ENCODE results near the gene FBLIM1. TPM values are rescaled to one million over a fixed set of nuclear protein-coding genes. Genes with fewer than 3 reads are reported as not detected.
"Not testable (repeated sequence)": the region's sequence is repeated elsewhere in the genome, so short reads cannot be mapped to it uniquely, and the experiment has no call there.

The FBLIM1 gene
- total RNA-seq, 1 experiment from 2014 or later = not detected

DNA sequence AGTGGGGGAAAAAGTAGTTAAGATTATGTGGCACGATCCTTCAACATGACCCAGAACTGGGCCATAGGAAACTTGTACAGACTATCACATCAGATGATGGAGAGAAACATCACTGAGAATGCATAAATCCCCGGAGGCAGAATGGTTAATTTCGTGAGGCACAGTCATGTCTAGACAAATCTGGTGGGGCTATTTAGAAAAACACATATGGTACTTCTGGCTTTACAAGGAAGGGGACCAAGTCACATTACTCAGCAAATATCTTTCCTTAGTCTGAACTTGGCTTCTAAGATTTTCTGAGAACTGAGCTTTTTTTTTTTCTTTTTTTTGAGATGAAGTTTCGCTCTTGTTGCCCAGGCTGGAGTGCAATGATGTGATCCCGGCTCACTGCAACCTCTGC lies 58.1 kb downstream of the FBLIM1 start:
- Histone ChIP-seq H2AFZ (ENCODE audit: low read length) (no peak overlapping the region), H4K20me1 (ENCODE audit: insufficient read depth, low read depth, low read length) (no peaks in the 10 kb centered on the region), H3K27me3 (ENCODE audit: low read length) (no peaks in the 10 kb centered on the region), H3K9me2 (replicated peaks; ENCODE audit: insufficient read depth, low read length) (no peaks in the 10 kb centered on the region), H3K9me3 (ENCODE audit: low read length) (no peaks in the 10 kb centered on the region), H3K9ac (ENCODE audit: low read length) (no peak overlapping the region), H3K4me1 (ENCODE audit: low read length) (peaks cover 9% of the 10 kb centered on the region), H3K27ac (ENCODE audit: low read length) (no peak overlapping the region), H3K79me2 (ENCODE audit: low read length) (no peaks in the 10 kb centered on the region), H3K36me3 (ENCODE audit: insufficient read depth, low read length) (no peaks in the 10 kb centered on the region), H3K4me2 (ENCODE audit: low read depth, low read length, poor library complexity, severe bottlenecking) (no peak overlapping the region), H3K4me3 (ENCODE audit: low read length) (no peak overlapping the region)
- DNase-seq = no peak

DNA sequence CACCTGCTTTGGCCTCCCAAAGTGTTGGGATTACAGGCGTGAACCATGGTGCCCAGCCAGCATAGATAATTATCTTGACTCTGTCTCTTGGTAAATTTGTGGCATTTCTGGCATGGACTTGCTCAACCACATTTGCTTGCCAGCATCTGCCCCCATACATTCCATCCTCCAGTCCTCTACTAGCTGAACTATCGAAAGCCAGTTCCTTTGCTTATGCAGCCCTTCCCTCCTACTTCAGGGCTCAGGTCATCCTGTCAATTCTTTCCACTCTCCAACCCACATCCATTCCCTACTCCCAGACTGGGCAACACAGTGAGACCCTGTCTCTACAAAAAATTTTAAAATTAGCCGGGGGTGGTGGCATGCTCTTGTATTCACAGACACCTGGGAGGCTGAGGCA lies 61.9 kb downstream of the FBLIM1 start:
- Histone ChIP-seq H3K79me2 (ENCODE audit: low read length) (no peaks in the 10 kb centered on the region), H3K9me3 (ENCODE audit: low read length) (no peaks in the 10 kb centered on the region), H3K36me3 (ENCODE audit: insufficient read depth, low read length) (no peaks in the 10 kb centered on the region), H3K4me3 (ENCODE audit: low read length) (no peak overlapping the region), H3K27ac (ENCODE audit: low read length) (no peak overlapping the region), H4K20me1 (ENCODE audit: insufficient read depth, low read depth, low read length) (no peaks in the 10 kb centered on the region), H2AFZ (ENCODE audit: low read length) (no peak overlapping the region), H3K27me3 (ENCODE audit: low read length) (no peaks in the 10 kb centered on the region), H3K9ac (ENCODE audit: low read length) (no peak overlapping the region), H3K9me2 (replicated peaks; ENCODE audit: insufficient read depth, low read length) (no peaks in the 10 kb centered on the region), H3K4me1 (ENCODE audit: low read length) (peaks cover 7% of the 10 kb centered on the region), H3K4me2 (ENCODE audit: low read depth, low read length, poor library complexity, severe bottlenecking) (no peak overlapping the region)
- DNase-seq = no peak

DNA sequence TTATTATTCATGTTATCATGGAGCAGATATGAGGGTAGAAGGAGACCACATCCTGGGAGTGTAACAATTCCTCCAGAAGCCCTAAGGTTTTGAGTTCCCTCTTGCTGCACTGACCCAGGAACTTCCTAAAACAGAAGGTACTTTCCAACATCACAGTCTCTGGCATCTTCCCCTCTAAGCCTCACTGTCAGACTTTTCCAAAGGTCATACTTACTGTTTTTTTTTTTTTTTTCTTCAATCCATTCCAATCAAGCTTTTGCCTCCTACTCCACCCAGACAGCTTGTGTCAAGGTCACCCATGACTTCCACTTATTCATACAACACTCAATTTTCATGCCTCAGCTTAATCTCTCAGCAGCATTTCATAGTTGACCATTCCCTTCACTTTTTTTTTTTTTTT lies 67.2 kb downstream of the FBLIM1 start:
- H3K27ac ChIP-seq (ENCODE audit: low read length) = no peak overlapping the region
- peaks cover 3% of the 10 kb centered on the region for H3K4me1 ChIP-seq (ENCODE audit: low read length)
- H3K4me3 ChIP-seq (ENCODE audit: low read length) = no peak overlapping the region
- no peaks in the 10 kb centered on the region for H3K27me3 ChIP-seq (ENCODE audit: low read length)
- H3K9me2 ChIP-seq (replicated peaks; ENCODE audit: insufficient read depth, low read length) = no peaks in the 10 kb centered on the region
- H2AFZ ChIP-seq (ENCODE audit: low read length) = no peak overlapping the region
- no peaks in the 10 kb centered on the region for H3K79me2 ChIP-seq (ENCODE audit: low read length)
- no peaks in the 10 kb centered on the region for H4K20me1 ChIP-seq (ENCODE audit: insufficient read depth, low read depth, low read length)
- no peak overlapping the region for H3K9ac ChIP-seq (ENCODE audit: low read length)
- no peak for DNase-seq
- no peaks in the 10 kb centered on the region for H3K36me3 ChIP-seq (ENCODE audit: insufficient read depth, low read length)
- H3K9me3 ChIP-seq (ENCODE audit: low read length) = no peaks in the 10 kb centered on the region
- no peak overlapping the region for H3K4me2 ChIP-seq (ENCODE audit: low read depth, low read length, poor library complexity, severe bottlenecking)

GRCh38 chr1:15826810-15827507 lies 68.4 kb downstream of the FBLIM1 start:
- Histone ChIP-seq H3K36me3 (ENCODE audit: insufficient read depth, low read length) (no peaks in the 10 kb centered on the region), H3K4me2 (ENCODE audit: low read depth, low read length, poor library complexity, severe bottlenecking) (no peak overlapping the region), H3K4me3 (ENCODE audit: low read length) (no peak overlapping the region), H3K9ac (ENCODE audit: low read length) (no peak overlapping the region), H4K20me1 (ENCODE audit: insufficient read depth, low read depth, low read length) (no peaks in the 10 kb centered on the region), H3K9me2 (replicated peaks; ENCODE audit: insufficient read depth, low read length) (no peaks in the 10 kb centered on the region), H3K79me2 (ENCODE audit: low read length) (no peaks in the 10 kb centered on the region), H3K9me3 (ENCODE audit: low read length) (no peaks in the 10 kb centered on the region), H3K27me3 (ENCODE audit: low read length) (no peaks in the 10 kb centered on the region), H2AFZ (ENCODE audit: low read length) (no peak overlapping the region), H3K4me1 (ENCODE audit: low read length) (peaks cover 13% of the 10 kb centered on the region), H3K27ac (ENCODE audit: low read length) (no peak overlapping the region)
- peak; percentile 37 for DNase-seq

DNA sequence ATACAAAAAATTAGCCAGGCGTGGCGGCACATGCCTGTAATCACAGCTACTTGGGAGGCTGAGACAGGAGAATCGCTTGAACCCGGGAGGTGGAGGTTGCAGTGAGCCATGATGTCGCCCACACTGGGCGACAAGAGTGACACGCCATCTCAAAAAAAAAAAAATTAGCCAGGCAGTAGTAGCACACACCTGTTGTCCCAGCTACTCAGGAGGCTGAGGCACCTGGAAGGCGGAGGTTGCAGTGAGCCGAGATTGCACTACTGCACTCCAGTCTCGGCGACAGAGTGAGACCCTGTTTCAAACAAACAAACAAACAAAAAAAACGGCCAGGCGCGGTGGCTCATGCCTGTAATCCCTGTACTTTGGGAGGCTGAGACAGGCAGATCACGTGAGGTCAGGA lies 69.0 kb downstream of the FBLIM1 start:
- H3K9me2 ChIP-seq (replicated peaks; ENCODE audit: insufficient read depth, low read length); H3K36me3 ChIP-seq (ENCODE audit: insufficient read depth, low read length); H3K4me3 ChIP-seq (ENCODE audit: low read length); H2AFZ ChIP-seq (ENCODE audit: low read length); H3K9ac ChIP-seq (ENCODE audit: low read length); DNase-seq; H4K20me1 ChIP-seq (ENCODE audit: insufficient read depth, low read depth, low read length); H3K27me3 ChIP-seq (ENCODE audit: low read length); H3K79me2 ChIP-seq (ENCODE audit: low read length); H3K27ac ChIP-seq (ENCODE audit: low read length); H3K4me2 ChIP-seq (ENCODE audit: low read depth, low read length, poor library complexity, severe bottlenecking); H3K9me3 ChIP-seq (ENCODE audit: low read length): not testable (repeated sequence)
- peaks cover 19% of the 10 kb centered on the region for H3K4me1 ChIP-seq (ENCODE audit: low read length)

DNA sequence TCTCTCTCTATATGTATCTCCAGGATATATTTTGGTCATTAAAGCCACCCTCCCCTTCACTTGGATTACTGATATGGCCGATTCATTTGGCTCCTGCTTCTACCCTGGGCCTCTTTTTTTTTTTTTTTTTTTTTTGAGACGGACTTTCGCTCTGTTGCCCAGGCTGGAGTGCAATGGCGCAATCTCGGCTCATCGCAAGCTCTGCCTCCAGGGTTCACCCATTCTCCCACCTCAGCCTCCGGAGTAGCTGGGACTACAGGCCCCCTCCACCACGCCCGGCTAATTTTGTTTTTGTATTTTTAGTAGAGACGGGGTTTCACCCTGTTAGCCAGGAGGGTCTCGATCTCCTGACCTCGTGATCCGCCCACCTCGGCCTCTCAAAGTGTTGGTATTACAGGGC lies 70.3 kb downstream of the FBLIM1 start:
- not testable (repeated sequence) for H3K4me2 ChIP-seq (ENCODE audit: low read depth, low read length, poor library complexity, severe bottlenecking); H2AFZ ChIP-seq (ENCODE audit: low read length); DNase-seq; H4K20me1 ChIP-seq (ENCODE audit: insufficient read depth, low read depth, low read length); H3K9me2 ChIP-seq (replicated peaks; ENCODE audit: insufficient read depth, low read length); H3K79me2 ChIP-seq (ENCODE audit: low read length); H3K9me3 ChIP-seq (ENCODE audit: low read length); H3K27ac ChIP-seq (ENCODE audit: low read length); H3K9ac ChIP-seq (ENCODE audit: low read length); H3K4me3 ChIP-seq (ENCODE audit: low read length); H3K36me3 ChIP-seq (ENCODE audit: insufficient read depth, low read length); H3K27me3 ChIP-seq (ENCODE audit: low read length)
- peaks cover 32% of the 10 kb centered on the region for H3K4me1 ChIP-seq (ENCODE audit: low read length)

DNA sequence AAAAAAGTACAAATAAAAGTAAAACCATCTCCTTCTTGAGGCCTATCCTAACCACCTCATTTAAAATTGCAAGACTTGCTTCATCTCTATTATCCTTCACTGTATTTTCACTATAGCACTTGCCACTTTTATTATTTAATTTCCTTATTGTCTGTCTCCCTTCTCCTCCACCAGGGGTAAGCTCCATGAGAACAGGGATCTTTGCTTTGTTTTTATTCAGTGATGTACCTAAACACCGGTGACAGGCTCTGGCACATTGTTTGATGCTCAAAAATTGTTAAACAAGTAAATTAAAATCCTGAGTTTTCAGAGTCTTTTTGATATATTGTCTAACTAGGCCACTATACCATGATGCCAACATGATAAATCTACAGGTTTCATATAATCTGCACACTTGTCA lies 71.7 kb downstream of the FBLIM1 start:
- no peaks in the 10 kb centered on the region for H3K9me3 ChIP-seq (ENCODE audit: low read length)
- H4K20me1 ChIP-seq (ENCODE audit: insufficient read depth, low read depth, low read length) = no peaks in the 10 kb centered on the region
- no peak overlapping the region for H3K9ac ChIP-seq (ENCODE audit: low read length)
- no peak overlapping the region for H3K4me3 ChIP-seq (ENCODE audit: low read length)
- peaks cover 43% of the 10 kb centered on the region for H3K4me1 ChIP-seq (ENCODE audit: low read length)
- no peaks in the 10 kb centered on the region for H3K36me3 ChIP-seq (ENCODE audit: insufficient read depth, low read length)
- no peak overlapping the region for H3K27ac ChIP-seq (ENCODE audit: low read length)
- no peak overlapping the region for H2AFZ ChIP-seq (ENCODE audit: low read length)
- H3K4me2 ChIP-seq (ENCODE audit: low read depth, low read length, poor library complexity, severe bottlenecking) = no peak overlapping the region
- no peaks in the 10 kb centered on the region for H3K79me2 ChIP-seq (ENCODE audit: low read length)
- H3K9me2 ChIP-seq (replicated peaks; ENCODE audit: insufficient read depth, low read length) = no peaks in the 10 kb centered on the region
- no peaks in the 10 kb centered on the region for H3K27me3 ChIP-seq (ENCODE audit: low read length)
- no peak for DNase-seq

DNA sequence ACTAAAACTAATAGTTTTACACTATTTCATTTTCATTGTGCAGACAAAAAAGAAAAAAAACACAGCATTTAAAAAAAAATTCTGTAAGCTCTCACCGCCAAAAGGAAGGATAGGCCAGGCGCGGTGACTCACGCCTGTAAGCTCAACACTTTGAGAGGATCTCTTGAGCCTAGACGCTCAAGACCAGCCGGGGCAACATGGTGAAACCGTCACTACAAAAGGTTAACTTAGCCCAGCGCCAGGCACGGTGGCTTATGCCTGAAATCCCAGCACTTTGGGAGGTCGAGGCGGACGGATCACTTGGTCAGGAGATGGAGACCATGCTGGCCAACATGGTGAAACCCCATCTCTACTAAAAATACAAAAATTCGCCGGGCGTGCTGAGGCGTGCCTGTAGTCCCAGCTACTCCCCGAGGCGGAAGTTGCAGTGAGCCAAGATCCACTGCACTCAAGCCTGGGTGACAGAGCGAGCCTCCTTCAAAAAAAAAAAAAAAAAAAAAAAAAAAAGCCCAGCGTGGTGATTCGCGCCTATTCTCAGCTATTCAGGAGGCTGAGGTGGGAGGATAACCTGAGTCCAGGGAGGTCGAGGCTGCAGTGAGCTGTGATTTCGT lies 74.6 kb downstream of the FBLIM1 start:
- Histone ChIP-seq H3K9me2 (replicated peaks; ENCODE audit: insufficient read depth, low read length) (no peaks in the 10 kb centered on the region), H2AFZ (ENCODE audit: low read length) (peak overlapping the region; percentile 94; the same call in 1 of the 2 replicates), H3K4me1 (ENCODE audit: low read length) (peaks cover 59% of the 10 kb centered on the region), H3K79me2 (ENCODE audit: low read length) (no peaks in the 10 kb centered on the region), H3K4me3 (ENCODE audit: low read length) (peak overlapping the region; percentile 74), H3K9me3 (ENCODE audit: low read length) (no peaks in the 10 kb centered on the region), H3K27me3 (ENCODE audit: low read length) (no peaks in the 10 kb centered on the region), H3K9ac (ENCODE audit: low read length) (peak overlapping the region; percentile 76), H3K4me2 (ENCODE audit: low read depth, low read length, poor library complexity, severe bottlenecking) (peak overlapping the region; percentile 99), H4K20me1 (ENCODE audit: insufficient read depth, low read depth, low read length) (no peaks in the 10 kb centered on the region), H3K36me3 (ENCODE audit: insufficient read depth, low read length) (no peaks in the 10 kb centered on the region), H3K27ac (ENCODE audit: low read length) (peak overlapping the region; percentile 92)
- DNase-seq = peak; percentile 93
